Ectodermal cell (in vitro differentiated cells): ENCODE data around the gene TGIF1.
A peak's percentile ranks its signal among the peaks of the same experiment; 100 is the strongest.

Source experiments
- H3K27ac ChIP-seq: 2 replicates; pipeline ENCODE4 v1.7.0; 2013; ENCODE audit warnings: mild to moderate bottlenecking, low read depth, low read length; ENCODE audit not compliant: insufficient read depth, poor library complexity, severe bottlenecking
- H3K27me3 ChIP-seq: 2 replicates; pipeline ENCODE4 v1.7.0; 2013; ENCODE audit warnings: mild to moderate bottlenecking, low read length; ENCODE audit not compliant: insufficient read depth, control insufficient read depth, poor library complexity, severe bottlenecking
- H3K36me3 ChIP-seq: one replicate; pipeline ENCODE4 v1.7.0; 2013; ENCODE audit warnings: low read length; ENCODE audit not compliant: control insufficient read depth, insufficient read depth
- H3K4me1 ChIP-seq: one replicate; pipeline ENCODE4 v1.7.0; 2013; ENCODE audit warnings: low read length; ENCODE audit not compliant: control insufficient read depth, insufficient read depth
- H3K4me3 ChIP-seq: 2 replicates; pipeline ENCODE4 v1.7.0; 2013; ENCODE audit warnings: low read depth, low read length, control low read depth; ENCODE audit not compliant: insufficient read depth
- H3K9me3 ChIP-seq: 2 replicates; pipeline ENCODE4 v1.7.0; 2013; ENCODE audit warnings: mild to moderate bottlenecking, low read length, moderate library complexity; ENCODE audit not compliant: control insufficient read depth
- WGBS, 2 experiments: methylation state at CpG; one replicate each; pipeline ENCODE4 v1.1.7; 2013; ENCODE audit warnings: missing lambda C conversion rate in 2 of 2; 5-methylcytosine and 5-hydroxymethylcytosine counted together

Gene TGIF1

DNA sequence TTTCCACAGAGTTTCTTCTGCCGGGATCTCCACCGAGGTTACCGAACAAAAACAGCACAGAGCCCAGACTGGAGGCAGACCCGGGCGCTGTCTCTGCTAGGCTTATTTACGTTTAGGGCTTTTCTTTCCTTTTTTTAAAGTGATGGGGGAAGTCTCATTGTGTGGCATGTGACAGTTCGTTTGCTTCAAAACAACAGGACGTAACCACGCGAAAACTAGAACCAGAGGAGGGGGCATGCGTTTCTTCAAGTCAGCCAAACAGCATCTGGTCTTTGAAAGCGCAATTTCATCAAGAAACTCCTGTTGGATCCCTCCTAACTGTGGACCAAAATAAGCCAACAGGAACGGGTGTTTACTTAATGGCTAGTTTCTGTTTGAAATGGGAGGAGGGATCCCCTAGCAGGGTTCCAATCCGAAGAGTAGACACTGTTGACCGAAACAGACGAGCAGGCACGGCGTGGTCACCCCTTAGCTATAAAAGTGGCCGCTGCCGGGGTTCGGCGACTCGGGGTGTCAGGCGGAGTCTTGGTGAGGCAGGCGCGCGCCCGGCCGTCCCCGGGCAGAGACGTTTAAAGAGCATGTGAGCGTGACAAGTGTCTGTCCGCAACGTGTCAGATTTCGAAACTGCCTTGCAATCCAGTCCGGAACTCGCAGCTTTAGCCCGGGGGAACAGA is 997 bp upstream of the TGIF1 start:
- Histone ChIP-seq H3K27me3 (no peaks in the 10 kb centered on the region), H3K9me3 (no peaks in the 10 kb centered on the region), H3K36me3 (no peaks in the 10 kb centered on the region), H3K4me3 (peak overlapping the region; percentile 92), H3K27ac (peak overlapping the region; percentile 100), H3K4me1 (peaks cover 13% of the 10 kb centered on the region)
- WGBS, 2 experiments = 0% methylated on average over 38 of the region's 38 CpGs

DNA sequence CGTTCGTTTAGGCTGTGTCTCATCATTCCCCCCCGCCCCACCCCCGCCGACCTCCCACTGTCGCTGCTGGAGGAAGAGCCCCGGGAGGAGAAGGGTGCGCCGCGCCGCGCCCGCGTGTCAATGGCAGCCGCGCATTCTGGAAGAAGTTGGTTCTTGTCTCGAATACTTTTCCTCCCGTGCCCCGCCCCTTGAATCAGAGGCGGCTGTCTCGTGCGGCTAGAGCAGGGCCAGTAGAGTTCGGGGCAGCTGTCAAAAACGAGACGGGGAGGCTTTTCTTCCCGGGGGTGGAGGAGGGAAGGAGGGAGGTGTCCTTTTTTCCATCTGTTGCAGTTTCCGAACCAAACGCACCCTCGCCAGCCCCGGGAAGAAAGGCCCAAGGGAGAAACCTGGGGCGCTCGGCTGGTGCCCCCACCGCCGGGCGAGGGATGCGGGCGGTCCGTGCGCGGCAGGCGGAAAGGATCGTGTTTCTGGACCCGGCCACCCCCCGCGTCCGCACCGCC is 410 bp upstream of the TGIF1 start:
- H3K27ac ChIP-seq = peak overlapping the region; percentile 88
- H3K4me3 ChIP-seq = peak overlapping the region; percentile 92
- peaks cover 13% of the 10 kb centered on the region for H3K4me1 ChIP-seq
- no peaks in the 10 kb centered on the region for H3K36me3 ChIP-seq
- no peaks in the 10 kb centered on the region for H3K27me3 ChIP-seq
- WGBS, 2 experiments = 0 to 1% methylated on average over 46 to 47 of the region's 47 CpGs
- H3K9me3 ChIP-seq = no peaks in the 10 kb centered on the region

DNA sequence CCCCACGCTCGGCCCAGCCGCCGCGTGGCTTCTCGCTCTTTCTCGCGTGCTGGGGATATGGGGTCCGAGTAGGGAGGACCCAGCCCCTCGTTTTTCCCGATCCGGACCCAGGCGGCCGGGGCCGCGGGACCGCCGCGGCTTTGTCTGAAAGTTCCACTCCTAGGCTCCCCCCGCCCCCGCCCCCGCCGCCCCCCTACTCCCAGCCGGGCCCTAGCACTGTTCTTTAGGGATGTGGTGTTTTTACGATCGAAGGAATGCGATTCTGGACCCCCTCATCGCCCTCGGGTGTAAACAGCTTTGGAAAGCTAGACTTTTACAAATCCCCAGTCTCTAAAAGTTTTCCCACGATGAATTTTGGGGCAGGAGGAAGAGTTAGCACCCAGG is 819 bp downstream of the TGIF1 start:
- H3K4me3 ChIP-seq = peak overlapping the region; percentile 92

DNA sequence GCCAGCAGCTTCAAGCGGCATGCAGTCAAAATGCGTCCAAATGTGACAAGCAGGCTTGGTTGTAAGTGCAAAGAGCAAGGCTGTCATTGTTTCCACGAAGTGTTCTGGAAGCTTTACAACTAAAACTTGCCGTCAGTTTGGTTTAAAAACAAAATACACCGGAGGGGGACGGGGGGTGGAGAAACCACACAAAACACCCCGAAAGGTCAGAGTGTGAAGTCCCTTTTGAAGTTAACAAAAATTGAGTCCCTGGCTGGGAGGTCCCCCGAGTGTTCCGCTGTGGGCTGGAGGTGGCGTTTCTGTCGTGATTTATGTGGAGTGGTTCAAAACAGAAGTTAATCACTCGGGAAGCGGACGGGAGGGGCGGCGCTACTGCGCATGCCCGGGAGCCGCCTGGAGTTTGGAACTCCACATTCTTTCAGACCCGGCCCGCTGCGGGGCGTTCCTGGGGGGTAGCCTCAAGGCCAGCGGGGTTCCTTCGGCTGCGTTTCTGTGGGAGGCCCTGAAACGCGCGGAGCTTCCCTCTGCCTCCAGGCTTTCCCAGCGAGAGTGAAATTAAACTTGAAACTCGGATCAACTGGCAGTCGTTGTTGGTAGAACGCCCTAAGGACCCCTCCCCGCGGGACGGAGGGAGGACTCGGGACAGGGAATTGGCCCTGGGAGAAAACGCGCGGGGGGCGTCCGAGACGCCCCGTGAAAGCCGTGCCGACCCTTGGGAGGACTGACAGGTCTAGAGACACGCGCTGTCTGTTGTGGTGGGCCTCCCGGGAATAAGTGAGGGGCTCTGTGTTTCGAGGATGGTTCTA is 1.4 kb downstream of the TGIF1 start:
- Histone ChIP-seq H3K9me3 (no peaks in the 10 kb centered on the region), H3K4me3 (peak overlapping the region; percentile 92), H3K27me3 (no peaks in the 10 kb centered on the region), H3K4me1 (peaks cover 23% of the 10 kb centered on the region), H3K27ac (peak overlapping the region; percentile 87), H3K36me3 (peaks cover 4% of the 10 kb centered on the region)
- 0% methylated on average over 50 of the region's 50 CpGs for WGBS, 2 experiments

More for the DNA sequence above, 819 bp downstream of the TGIF1 start:
- 0% methylated on average over 26 to 30 of the region's 30 CpGs for WGBS, 2 experiments
- peaks cover 20% of the 10 kb centered on the region for H3K4me1 ChIP-seq
- no peaks in the 10 kb centered on the region for H3K36me3 ChIP-seq
- H3K27me3 ChIP-seq = no peaks in the 10 kb centered on the region
- no peaks in the 10 kb centered on the region for H3K9me3 ChIP-seq
- H3K27ac ChIP-seq = peak overlapping the region; percentile 87

DNA sequence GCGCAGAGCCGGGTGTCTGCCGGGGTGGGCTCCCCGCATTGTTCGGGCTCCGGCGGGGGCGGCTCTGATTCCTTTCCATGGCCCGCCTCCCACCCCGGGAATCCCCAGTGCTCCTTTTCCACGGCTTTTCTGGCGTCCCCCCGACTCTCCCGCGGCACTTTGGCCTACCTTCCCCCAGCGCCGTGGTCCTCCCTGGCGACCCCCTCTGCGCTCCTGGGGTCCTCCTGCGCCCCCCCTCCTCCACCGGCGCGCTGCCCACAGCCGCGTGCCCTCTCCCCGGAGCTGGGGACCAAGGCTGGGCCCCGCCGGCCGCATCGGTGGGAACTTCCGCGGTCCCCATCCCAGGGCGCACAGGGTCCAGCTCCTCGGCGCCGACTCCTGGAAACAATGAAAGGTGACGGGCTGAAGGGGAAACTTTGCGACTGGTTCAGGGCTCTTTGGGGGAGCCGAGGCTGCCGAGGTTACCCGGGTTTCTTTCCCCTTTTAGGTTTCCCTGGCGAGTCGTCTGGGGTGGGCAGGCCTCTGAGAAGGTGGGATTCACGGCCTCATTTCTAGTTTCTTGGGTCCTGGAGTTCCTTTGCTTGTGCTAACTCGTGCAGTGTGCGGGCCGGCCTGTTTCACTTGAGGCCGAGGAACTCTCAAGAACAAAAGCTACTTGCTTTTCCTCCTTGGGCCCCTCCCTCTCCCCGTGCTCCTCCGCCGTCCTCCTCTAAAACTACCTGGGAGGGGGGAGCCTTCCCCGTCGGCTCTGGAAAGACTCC is 2.2 kb downstream of the TGIF1 start:
- WGBS, 2 experiments = 0% methylated on average over 53 of the region's 53 CpGs
- peak overlapping the region; percentile 92 for H3K4me3 ChIP-seq
- no peaks in the 10 kb centered on the region for H3K9me3 ChIP-seq
- H3K27ac ChIP-seq = peak overlapping the region; percentile 87
- H3K27me3 ChIP-seq = no peaks in the 10 kb centered on the region
- peaks cover 20% of the 10 kb centered on the region for H3K4me1 ChIP-seq
- H3K36me3 ChIP-seq = peaks cover 12% of the 10 kb centered on the region

DNA sequence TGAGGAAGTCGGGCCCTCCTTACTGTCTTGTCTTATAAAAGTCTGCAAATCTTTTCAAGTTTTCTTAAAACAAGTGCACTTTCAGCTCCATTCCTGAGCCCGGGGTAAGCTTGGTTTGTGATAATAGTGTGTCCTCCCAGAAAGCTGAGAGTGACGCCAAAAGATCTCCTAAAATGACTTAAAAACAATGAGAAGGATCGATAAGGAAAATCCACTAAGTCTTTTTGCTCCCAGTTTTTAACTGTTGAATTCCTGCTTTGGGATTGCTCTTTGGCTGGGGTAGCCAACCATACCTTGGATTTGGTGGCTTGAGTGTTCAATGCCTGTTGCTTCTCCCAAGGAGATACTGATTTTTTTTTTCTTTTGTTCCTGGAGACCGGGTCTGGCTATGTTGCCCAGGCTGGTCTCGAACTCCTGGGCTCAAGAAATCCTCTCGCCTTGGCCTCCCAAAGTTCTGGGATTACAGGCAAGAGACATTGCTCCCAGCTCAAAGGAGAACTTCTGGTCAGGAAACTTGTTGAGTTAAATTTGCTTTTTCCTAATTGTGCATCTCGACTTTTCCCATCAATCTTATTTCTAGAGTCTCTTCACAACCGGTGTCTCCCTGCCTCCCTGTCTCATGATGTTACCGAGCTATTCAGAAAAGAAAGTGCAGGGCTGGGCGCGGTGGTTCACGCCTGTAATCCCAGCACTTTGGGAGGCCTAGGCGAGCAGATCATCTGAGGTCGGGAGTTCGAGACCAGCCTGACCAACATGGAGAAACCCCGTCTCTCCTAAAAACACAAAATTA is 3.0 kb downstream of the TGIF1 start:
- Histone ChIP-seq H3K9me3 (no peaks in the 10 kb centered on the region), H3K4me1 (peaks cover 23% of the 10 kb centered on the region), H3K36me3 (peaks cover 18% of the 10 kb centered on the region), H3K27ac (peak overlapping the region; percentile 87), H3K4me3 (peak overlapping the region; percentile 92), H3K27me3 (no peaks in the 10 kb centered on the region)
- 2 to 3% methylated on average over 17 of the region's 17 CpGs for whole genome bisulfite sequencing, 2 experiments

DNA sequence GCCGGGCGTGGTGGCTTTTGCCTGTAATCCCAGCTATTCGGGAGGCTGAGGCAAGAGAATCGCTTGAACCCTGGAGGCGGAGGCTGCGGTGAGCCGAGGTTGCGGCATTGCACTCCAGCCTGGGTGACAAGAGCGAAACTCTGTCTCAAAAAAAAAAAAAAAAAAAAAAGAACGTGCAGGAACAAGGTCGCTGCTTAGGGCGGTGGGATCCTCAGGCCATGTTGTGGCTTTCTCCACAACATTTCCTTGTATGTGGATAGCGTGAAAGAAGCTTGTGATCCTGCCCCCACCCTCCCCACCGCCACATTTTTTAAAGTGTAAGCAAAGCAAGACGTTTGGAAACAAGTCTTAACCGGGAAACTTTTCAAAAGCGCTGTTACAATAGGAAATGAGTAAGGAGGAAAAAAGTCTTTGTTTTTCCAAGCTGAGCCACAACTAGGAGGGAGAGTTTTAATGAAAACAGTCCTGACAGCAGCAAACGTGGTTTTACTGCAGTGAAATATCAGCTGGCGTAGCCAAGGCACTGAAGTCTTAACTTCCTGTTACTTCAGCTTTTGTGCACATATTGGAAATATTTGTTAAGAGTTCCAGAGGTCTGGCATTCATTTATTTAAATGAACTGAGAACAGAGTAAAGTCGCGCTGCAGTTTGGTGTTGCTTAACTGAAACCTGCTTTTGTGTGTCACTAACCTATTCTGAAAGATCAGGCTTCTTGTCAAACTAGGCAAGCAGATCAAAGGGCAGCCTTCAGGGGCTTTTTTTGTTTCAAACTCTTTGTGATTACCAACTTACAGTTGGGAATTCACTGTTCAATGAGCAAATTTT is 3.8 kb downstream of the TGIF1 start:
- Histone ChIP-seq H3K36me3 (peaks cover 19% of the 10 kb centered on the region), H3K27me3 (no peaks in the 10 kb centered on the region), H3K27ac (peak overlapping the region; percentile 87), H3K4me1 (peaks cover 29% of the 10 kb centered on the region), H3K9me3 (no peaks in the 10 kb centered on the region), H3K4me3 (peak overlapping the region; percentile 92)
- 2 to 3% methylated on average over 18 to 20 of the region's 21 CpGs for WGBS, 2 experiments

DNA sequence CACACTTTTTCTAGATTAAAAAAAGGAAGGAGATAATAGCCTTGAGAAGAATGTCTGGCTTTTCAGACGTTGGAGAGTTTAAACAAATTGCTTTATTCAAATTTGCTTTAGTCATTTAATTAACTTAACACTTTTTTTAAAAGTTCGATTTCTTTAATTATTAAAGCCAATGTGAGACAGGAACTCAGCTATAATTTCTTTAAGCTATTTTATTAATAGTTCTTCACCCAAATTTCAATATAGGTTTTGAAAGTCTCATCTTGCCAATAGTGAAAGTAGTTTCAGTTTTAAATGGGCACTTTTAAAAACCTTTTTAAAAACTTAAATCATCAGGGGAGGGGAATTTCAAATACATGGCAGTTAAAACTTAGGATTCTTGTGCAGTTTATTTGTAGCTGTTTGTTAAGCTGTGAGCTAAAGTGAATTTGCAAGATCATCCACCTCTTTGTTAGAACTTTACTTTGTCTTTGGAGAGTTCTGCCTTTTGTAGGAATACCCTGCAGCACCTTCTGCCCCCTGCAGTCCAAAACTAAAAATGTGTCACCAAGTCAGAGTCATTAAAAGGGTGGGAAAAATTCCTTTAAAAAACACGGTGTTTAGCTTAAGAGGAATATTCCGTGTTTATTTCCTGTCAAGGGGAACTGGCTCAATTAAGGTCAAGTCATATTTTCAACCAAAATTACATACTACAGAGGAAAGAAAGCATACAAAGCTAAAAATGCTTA is 4.6 kb downstream of the TGIF1 start:
- 0% methylated on average over 1 to 3 of the region's 4 CpGs for WGBS, 2 experiments
- Histone ChIP-seq H3K36me3 (peaks cover 25% of the 10 kb centered on the region), H3K27me3 (no peaks in the 10 kb centered on the region), H3K9me3 (no peaks in the 10 kb centered on the region), H3K27ac (peak overlapping the region; percentile 87), H3K4me3 (peak overlapping the region; percentile 92), H3K4me1 (peaks cover 35% of the 10 kb centered on the region)
